Activated naive CD8-positive, alpha-beta T cell treated with anti-CD3 and anti-CD28 coated beads, Interleukin-2, amount 10 ng/mL, durations not matched to agents 7 days and 5 days (primary cell): ENCODE results near the gene CENPX. TPM values are rescaled to one million over a fixed set of nuclear protein-coding genes. Genes with fewer than 3 reads are reported as not detected.

Experiments
- ATAC-seq: fragments of 150-1000 bp; cut with Tn5 transposase; one replicate; pipeline ENCODE4 v1.10.0; 2021; ENCODE audit warnings: low read depth, moderate library complexity
- POLR2A ChIA-PET: fragments of 350-600 bp; sonication (Branson Sonifier 250); formaldehyde crosslinking; loops from one replicate; lab custom pipeline; 2021; ENCODE audit warnings: antibody characterized with exemption; lab: Charles Lee
- DNase-seq: peaks from one replicate; pipeline ENCODE4 v3.0.0; 2021
- H3K27ac Mint-ChIP-seq: one replicate; pipeline ENCODE4 v1.8.0; 2022; ENCODE audit warnings: mild to moderate bottlenecking, mixed read lengths
- H3K27me3 Mint-ChIP-seq: one replicate; pipeline ENCODE4 v1.8.0; 2022; ENCODE audit warnings: mild to moderate bottlenecking, moderate library complexity, mixed read lengths
- H3K36me3 Mint-ChIP-seq: one replicate; pipeline ENCODE4 v1.8.0; 2021; ENCODE audit warnings: mild to moderate bottlenecking, mixed read lengths
- H3K4me1 Mint-ChIP-seq: one replicate; pipeline ENCODE4 v1.8.0; 2021; ENCODE audit warnings: mixed read lengths
- H3K4me3 Mint-ChIP-seq: one replicate; pipeline ENCODE4 v1.8.0; 2022; ENCODE audit warnings: mild to moderate bottlenecking, moderate library complexity, mixed read lengths
- H3K9me3 Mint-ChIP-seq: one replicate; pipeline ENCODE4 v1.8.0; 2021; ENCODE audit warnings: mixed read lengths
- total RNA-seq, 2 experiments: library from RNA; stranded (reverse); gene quantifications; one replicate each; pipeline ENCODE4 v1.2.3, GENCODE V29; 2021

CENPX gene
- 10 to 100 TPM; 62.0 to 64.7 TPM for total RNA-seq

DNA sequence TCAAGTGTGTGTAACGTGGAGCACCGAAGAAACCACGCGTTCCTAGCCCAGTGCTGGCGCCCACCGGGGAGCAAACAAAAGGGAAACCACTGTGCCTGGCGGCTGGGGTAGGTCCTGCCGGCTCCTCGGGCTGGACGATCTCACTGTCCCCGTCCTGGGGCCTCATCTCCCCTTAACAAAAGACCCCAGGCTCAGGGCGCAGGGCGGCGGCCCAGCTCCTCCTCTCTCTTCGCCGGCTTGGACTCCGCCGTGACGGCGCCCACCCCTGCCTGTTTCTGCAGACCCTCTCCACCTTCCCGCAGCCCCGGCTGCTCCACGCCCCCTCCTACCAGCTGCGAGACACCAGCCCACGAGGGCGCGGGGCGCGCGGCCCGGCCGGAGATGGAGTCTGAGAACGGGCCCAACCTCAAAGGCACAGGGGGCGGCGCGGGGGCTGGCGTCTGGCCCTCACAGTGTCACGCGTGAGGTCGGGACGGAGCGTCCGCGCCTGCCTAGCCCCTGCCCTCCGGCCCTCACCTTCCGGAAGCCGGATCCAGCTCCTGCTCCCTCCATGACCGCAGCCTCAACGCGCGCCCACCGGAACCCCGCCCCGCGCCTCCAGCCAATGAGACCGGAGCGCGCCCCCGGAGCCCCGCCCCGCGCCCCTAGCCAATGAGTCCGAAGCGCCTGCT, at the start of gene CENPX:
TSS of gene CENPX (minus strand) at position 569 of the 671 bp plus-strand sequence. CDS start at position 552, 17 bp downstream.
- peaks cover 19% of the 10 kb centered on the region for H3K4me1 Mint-ChIP-seq
- peak within 1 kb of the TSS; percentile 72 for H3K27ac Mint-ChIP-seq
- no peaks in the 10 kb centered on the region for H3K27me3 Mint-ChIP-seq
- H3K4me3 Mint-ChIP-seq, result peak within 1 kb of the TSS; percentile 86
- ATAC-seq, result no peak
- DNase-seq, result peak; percentile 54
- no peaks in the 10 kb centered on the region for H3K36me3 Mint-ChIP-seq
- POLR2A ChIA-PET, result interaction anchor here (0.7 to 5.7 kb wide), 20 partner anchors 8 to 1750 kb away, joined by 3 to 39 read pairs (median 4); partner anchors contain the start of genes ANAPC11, ASPSCR1, DCXR and DUS1L
- no peaks in the 10 kb centered on the region for H3K9me3 Mint-ChIP-seq

DNA sequence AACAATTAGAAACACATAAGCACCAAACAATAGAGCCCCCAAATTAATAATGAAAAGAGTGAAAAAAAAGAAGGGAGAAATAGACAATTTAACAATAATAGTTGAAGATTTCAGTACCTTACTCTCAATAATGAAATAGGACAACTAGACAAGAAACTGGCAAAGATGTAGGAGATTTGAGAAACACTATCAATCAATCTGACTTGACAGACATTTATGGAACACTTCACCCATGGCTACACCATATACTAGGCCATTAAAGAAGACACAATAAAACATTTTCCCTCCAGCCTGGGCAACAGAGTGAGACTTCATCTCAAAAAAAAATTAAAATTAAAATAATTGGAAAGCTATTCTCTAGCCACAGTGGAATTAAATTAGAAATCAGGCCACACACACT, 47.9 kb upstream of the CENPX start:
- POLR2A ChIA-PET, result no interaction called here
- DNase-seq, result no peak
- H3K27me3 Mint-ChIP-seq, result peaks cover 6% of the 10 kb centered on the region
- H3K9me3 Mint-ChIP-seq, result no peaks in the 10 kb centered on the region
- peaks cover 5% of the 10 kb centered on the region for H3K4me1 Mint-ChIP-seq
- H3K36me3 Mint-ChIP-seq, result no peaks in the 10 kb centered on the region
- no peak overlapping the region for H3K27ac Mint-ChIP-seq
- H3K4me3 Mint-ChIP-seq, result no peak overlapping the region
- ATAC-seq, result no peak

DNA sequence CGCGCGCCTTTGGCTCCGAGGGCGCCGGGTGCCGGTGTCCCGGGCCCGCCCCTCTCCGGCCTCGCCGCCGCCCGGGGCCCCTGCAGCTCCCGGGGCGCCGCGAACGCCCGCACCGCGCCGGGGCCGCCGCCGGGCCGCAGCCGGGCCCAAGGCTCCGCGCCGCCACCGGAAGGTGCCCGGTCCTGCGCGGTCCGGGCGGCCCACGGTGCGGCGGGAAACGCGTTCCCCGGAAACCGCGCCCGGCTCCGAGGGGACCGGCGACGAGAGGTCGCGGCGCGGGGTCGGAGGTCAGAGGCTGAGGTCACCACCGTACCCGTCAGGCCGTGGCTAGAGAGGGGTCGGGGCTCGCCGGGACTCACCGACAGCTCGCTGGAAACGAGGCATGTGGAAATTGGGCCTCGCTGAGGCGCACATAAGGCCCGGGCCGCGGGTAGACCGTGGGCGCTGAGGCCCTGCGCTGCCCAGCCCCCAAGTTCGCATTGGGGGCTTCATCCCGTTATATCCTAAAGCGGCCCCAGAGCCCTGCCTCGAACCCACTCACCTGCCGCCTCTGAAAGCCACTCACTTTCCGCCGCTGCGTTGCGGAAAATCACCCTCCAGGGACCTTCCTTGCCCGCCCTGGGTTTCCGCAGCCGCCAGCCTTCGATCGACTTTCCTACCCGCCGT, 43.1 kb upstream of the CENPX start, which contains the start of gene DUS1L:
TSS of gene DUS1L (minus strand) at position 167 of the 666 bp plus-strand sequence. CDS start 745 bp downstream, outside the sequence.
- H3K27ac Mint-ChIP-seq, result peak within 1 kb of the TSS; percentile 84
- POLR2A ChIA-PET, result interaction anchor here (0.6 to 3.0 kb wide), 13 partner anchors 9 to 88 kb away, joined by 3 to 12 read pairs (median 4); partner anchors contain the start of genes DCXR, FASN, GPS1 and RFNG
- H3K9me3 Mint-ChIP-seq, result no peaks in the 10 kb centered on the region
- DNase-seq (peak; percentile 90), ATAC-seq (peak; percentile 83)
- H3K27me3 Mint-ChIP-seq, result peaks cover 2% of the 10 kb centered on the region
- peaks cover 5% of the 10 kb centered on the region for H3K4me1 Mint-ChIP-seq
- H3K4me3 Mint-ChIP-seq, result peak within 1 kb of the TSS; percentile 87
- H3K36me3 Mint-ChIP-seq, result no peaks in the 10 kb centered on the region

DNA sequence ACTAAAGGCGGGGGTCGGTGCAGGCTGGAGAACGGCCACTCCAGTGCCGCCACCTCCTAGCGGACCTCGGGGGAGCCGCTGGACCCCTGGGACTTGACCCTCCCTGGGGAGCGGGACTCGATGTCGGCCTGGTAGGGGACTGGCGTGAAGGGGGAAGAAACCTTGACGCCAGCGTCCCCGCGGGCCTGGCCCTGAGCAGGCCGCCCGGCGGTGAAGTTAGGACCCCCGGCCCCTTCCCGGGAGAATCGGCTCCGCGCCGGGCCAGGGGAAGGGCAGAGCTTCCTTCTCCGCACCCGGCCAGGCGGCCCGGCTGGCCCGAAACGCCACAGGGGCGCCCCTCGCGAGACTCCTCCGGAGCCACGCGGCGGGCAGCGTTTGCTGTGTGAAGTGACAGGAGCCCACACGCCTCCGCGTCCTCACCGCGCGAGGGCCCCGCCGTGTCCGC, 42.5 kb upstream of the CENPX start:
- H3K36me3 Mint-ChIP-seq, result no peaks in the 10 kb centered on the region
- H3K27me3 Mint-ChIP-seq, result no peaks in the 10 kb centered on the region
- ATAC-seq (peak; percentile 58), DNase-seq (no peak)
- peak overlapping the region; percentile 63 for H3K4me3 Mint-ChIP-seq
- peaks cover 5% of the 10 kb centered on the region for H3K4me1 Mint-ChIP-seq
- POLR2A ChIA-PET, result interaction anchor here (0.8 to 3.0 kb wide), 10 partner anchors 9 to 57 kb away, joined by 3 to 12 read pairs (median 6); partner anchors contain the start of genes DCXR, FASN, GPS1 and RFNG
- H3K9me3 Mint-ChIP-seq, result no peaks in the 10 kb centered on the region
- no peak overlapping the region for H3K27ac Mint-ChIP-seq

- Mint-ChIP-seq H3K27ac (peak overlapping the region; percentile 9), H3K9me3 (no peaks in the 10 kb centered on the region), H3K27me3 (no peaks in the 10 kb centered on the region), H3K4me1 (peaks cover 5% of the 10 kb centered on the region), H3K4me3 (peak overlapping the region; percentile 63), H3K36me3 (no peaks in the 10 kb centered on the region)
- no peak for ATAC-seq
- DNase-seq, result no peak
- POLR2A ChIA-PET, result interaction anchor here (0.8 to 3.0 kb wide), 9 partner anchors 8 to 57 kb away, joined by 3 to 12 read pairs (median 7); partner anchors contain the start of genes DCXR, FASN, GPS1 and RFNG
These were observed 41.9 kb upstream of the CENPX start for GRCh38 chr17:82064433-82065192.

- POLR2A ChIA-PET, result interaction anchor here (0.9 to 3.0 kb wide), 4 partner anchors 11 to 34 kb away, joined by 3 to 12 read pairs (median 8); partner anchors contain the start of genes FASN, GPS1 and RFNG
- peaks cover 5% of the 10 kb centered on the region for H3K4me1 Mint-ChIP-seq
- H3K4me3 Mint-ChIP-seq, result peak overlapping the region; percentile 63
- H3K27me3 Mint-ChIP-seq, result no peaks in the 10 kb centered on the region
- no peaks in the 10 kb centered on the region for H3K9me3 Mint-ChIP-seq
- H3K36me3 Mint-ChIP-seq, result no peaks in the 10 kb centered on the region
- DNase-seq (no peak), ATAC-seq (no peak)
- H3K27ac Mint-ChIP-seq, result peak overlapping the region; percentile 9
These were observed 41.0 kb upstream of the CENPX start for GRCh38 chr17:82063424-82064415.

DNA sequence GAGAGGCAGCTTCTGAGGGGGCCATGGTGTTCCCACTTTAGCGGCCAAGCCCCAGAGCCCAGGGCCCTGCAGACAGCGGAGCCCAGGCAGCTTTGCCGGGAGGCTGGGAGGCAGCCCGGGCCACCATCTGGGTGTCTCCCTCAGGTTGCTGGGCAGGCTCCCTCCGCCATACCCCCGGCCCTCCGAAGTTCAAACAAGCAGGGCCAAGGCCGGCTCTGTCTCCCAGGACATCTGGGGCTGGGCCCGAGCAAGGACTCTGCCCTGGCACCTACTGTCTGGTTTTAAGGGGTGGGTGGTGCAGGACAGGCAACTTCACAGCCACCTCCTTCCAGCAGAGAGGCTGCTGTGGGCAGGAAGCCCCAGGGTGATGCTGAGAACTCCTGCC, 40.3 kb upstream of the CENPX start:
- Mint-ChIP-seq H3K27me3 (no peaks in the 10 kb centered on the region), H3K4me1 (peaks cover 5% of the 10 kb centered on the region), H3K27ac (no peak overlapping the region), H3K4me3 (no peak overlapping the region), H3K36me3 (no peaks in the 10 kb centered on the region), H3K9me3 (no peaks in the 10 kb centered on the region)
- POLR2A ChIA-PET, result interaction anchor here (0.9 kb wide), 2 partner anchors 26 to 190 kb away, joined by 3 read pairs; no protein-coding TSS in a partner anchor
- ATAC-seq (no peak), DNase-seq (no peak)

DNA sequence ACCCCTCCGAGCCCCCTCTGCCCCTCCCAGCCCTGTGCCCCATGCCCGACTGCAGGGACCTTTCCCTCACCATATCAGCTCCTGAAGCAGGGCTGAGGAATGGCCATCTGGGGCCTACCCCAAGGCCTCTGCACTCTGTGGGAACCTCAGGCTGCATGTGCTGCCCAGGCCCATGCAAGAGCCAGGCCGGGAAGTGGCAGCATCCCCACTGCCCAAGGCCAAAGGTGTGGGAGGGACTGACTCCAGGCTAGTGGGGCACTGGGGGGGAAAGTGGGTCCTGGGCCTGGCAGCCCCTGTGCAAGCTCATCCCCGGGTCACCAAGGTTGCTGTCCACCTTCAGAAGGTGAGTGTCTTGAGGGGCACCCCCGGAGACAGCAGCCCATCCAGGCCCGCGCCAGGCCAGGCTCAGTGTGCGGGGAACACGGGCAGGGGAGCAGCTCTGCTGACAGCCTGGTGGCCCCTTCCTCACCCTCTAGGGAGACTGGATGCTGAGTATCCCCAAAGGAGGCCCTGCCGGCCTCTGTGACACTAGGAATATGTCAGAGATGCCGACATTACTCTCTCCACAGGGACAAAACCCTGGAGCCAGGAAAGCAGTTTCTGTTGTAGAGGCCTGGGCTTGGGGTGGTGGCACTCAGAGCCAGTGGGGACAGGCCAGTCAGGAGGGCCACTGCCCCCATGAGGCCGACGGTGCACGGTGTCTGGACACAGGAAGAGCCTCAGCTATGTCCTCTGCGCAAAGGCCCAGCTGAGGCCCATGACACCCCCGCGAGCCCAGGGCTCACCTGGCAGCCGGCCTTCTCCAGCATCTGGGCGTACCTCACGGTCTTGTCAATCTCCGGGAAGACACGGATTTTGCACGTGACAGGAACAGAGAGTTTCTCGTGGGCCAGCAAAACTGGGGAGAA, 39.7 kb upstream of the CENPX start:
- DNase-seq (no peak), ATAC-seq (no peak)
- POLR2A ChIA-PET, result interaction anchor here (0.9 kb wide), 1 partner anchor 189 kb away, joined by 3 read pairs; no protein-coding TSS in a partner anchor
- Mint-ChIP-seq H3K4me1 (peaks cover 5% of the 10 kb centered on the region), H3K9me3 (no peaks in the 10 kb centered on the region), H3K27me3 (no peaks in the 10 kb centered on the region), H3K36me3 (no peaks in the 10 kb centered on the region), H3K27ac (no peak overlapping the region), H3K4me3 (no peak overlapping the region)

GRCh38 chr17:82061047-82061925, 38.6 kb upstream of the CENPX start:
- Mint-ChIP-seq H3K27me3 (no peaks in the 10 kb centered on the region), H3K4me3 (no peak overlapping the region), H3K27ac (no peak overlapping the region), H3K36me3 (no peaks in the 10 kb centered on the region), H3K9me3 (no peaks in the 10 kb centered on the region), H3K4me1 (peaks cover 2% of the 10 kb centered on the region)
- DNase-seq (no peak), ATAC-seq (no peak)
- POLR2A ChIA-PET, result no interaction called here

DNA sequence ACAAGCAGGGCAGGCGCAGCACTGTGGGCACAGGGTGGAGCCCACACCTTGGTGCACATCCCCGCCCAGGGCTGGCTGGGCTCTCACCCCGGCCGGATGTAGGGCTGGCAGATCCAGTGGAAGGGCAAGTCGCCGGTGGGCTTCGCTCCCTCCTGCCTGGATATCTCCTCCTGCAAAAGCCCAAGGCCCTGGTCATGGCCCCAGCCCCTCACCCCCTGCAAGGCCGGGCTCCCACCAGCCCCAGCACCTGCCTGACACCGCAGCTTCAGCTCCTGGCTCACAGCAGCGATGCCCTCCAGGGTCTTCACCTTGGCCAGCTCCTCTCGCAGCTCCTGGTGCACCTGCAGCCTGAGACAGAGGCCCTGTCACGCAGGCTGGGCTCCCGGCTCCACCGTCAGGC, 37.9 kb upstream of the CENPX start:
- H3K4me3 Mint-ChIP-seq, result no peak overlapping the region

More for the DNA sequence above, 37.9 kb upstream of the CENPX start:
- DNase-seq (no peak), ATAC-seq (no peak)
- no peaks in the 10 kb centered on the region for H3K27me3 Mint-ChIP-seq
- H3K27ac Mint-ChIP-seq, result no peak overlapping the region
- H3K4me1 Mint-ChIP-seq, result no peaks in the 10 kb centered on the region
- no peaks in the 10 kb centered on the region for H3K36me3 Mint-ChIP-seq
- POLR2A ChIA-PET, result no interaction called here
- H3K9me3 Mint-ChIP-seq, result no peaks in the 10 kb centered on the region
